Spleen (tissue), 11 donors: ENCODE measurements around the gene PRPH2. TPM values are rescaled to one million over a fixed set of nuclear protein-coding genes. Genes with fewer than 3 reads are reported as not detected.
A peak's percentile ranks its signal among the peaks of the same experiment; 100 is the strongest.

Experiments used
- DNase-seq: peaks from one replicate; pipeline ENCODE4 v3.0.0-alpha.2; 2020
- H3K27ac ChIP-seq, 8 donors: fragments of 200-600 bp; sonication (generic) in 7 of 8; 1 replicate in 4 of 8; 2 replicates in 4 of 8; pipeline versions ENCODE4 v1.5.0 to v1.8.0; 2016 to 2021; ENCODE audit warnings: inconsistent platforms in 4 of 8, mild to moderate bottlenecking in 4 of 8, moderate library complexity in 1 of 8
- H3K27me3 ChIP-seq, 7 donors: fragments of 200-600 bp; sonication (generic) in 6 of 7; replicated peaks in 1 of 7; 1 replicate in 4 of 7; 2 replicates in 3 of 7; pipeline versions ENCODE4 v1.5.0 to v1.8.0; 2016 to 2021; ENCODE audit warnings: inconsistent platforms in 3 of 7, mild to moderate bottlenecking in 1 of 7
- H3K36me3 ChIP-seq, 6 donors: fragments of 200-600 bp; sonication (generic) in 5 of 6; 1 replicate in 4 of 6; 2 replicates in 2 of 6; pipeline versions ENCODE4 v1.5.0 to v1.8.0; 2016 to 2021; ENCODE audit warnings: inconsistent platforms in 2 of 6
- H3K4me1 ChIP-seq, 6 donors: fragments of 200-600 bp; sonication (generic) in 5 of 6; 1 replicate in 3 of 6; 2 replicates in 3 of 6; pipeline versions ENCODE4 v1.5.0 to v1.8.0; 2016 to 2021; ENCODE audit warnings: inconsistent platforms in 3 of 6
- H3K4me3 ChIP-seq, 8 donors: fragments of 200-600 bp; sonication (generic) in 7 of 8; 1 replicate in 4 of 8; 2 replicates in 4 of 8; pipeline versions ENCODE4 v1.5.0 to v1.8.0; 2016 to 2021; ENCODE audit warnings: inconsistent platforms in 4 of 8, mild to moderate bottlenecking in 4 of 8, moderate library complexity in 2 of 8
- H3K9me3 ChIP-seq, 8 donors: fragments of 200-600 bp; sonication (generic) in 7 of 8; 1 replicate in 4 of 8; 2 replicates in 4 of 8; pipeline versions ENCODE4 v1.5.0 to v1.8.0; 2016 to 2021; ENCODE audit warnings: inconsistent platforms in 4 of 8
- CTCF ChIP-seq, 11 experiments: fragments of 200-600 bp in 7 of 11; fragments of 450-650 bp in 4 of 11; sonication (generic) in 4 of 11; IDR thresholded peaks in 8 of 11; conservative IDR thresholded peaks in 3 of 11; 1 replicate in 7 of 11; 2 replicates in 4 of 11; pipeline versions ENCODE4 v1.4.0 to v1.8.0; 2016 to 2021; ENCODE audit warnings: antibody characterized with exemption in 11 of 11, inconsistent platforms in 4 of 11, mild to moderate bottlenecking in 1 of 11
- POLR2A ChIP-seq, 3 donors: fragments of 450-650 bp; IDR thresholded peaks; one replicate each; pipeline ENCODE4 v1.5.1; 2017; ENCODE audit warnings: antibody characterized with exemption in 3 of 3, mild to moderate bottlenecking in 1 of 3
- POLR2AphosphoS5 ChIP-seq, 3 donors: sonication (generic); formaldehyde crosslinking; IDR thresholded peaks; one replicate each; pipeline ENCODE4 v1.5.1; 2017; ENCODE audit warnings: antibody characterized with exemption in 3 of 3
- WGBS, 5 donors: extraction: QIAGEN DNeasy Blood & Tissue Kit in 3 of 5; methylation state at CpG; one replicate each; pipeline versions ENCODE4 v1.1.5 to v1.1.7; 2013 to 2018; 5-methylcytosine and 5-hydroxymethylcytosine counted together
- intact Hi-C: fragments of 100-400 bp; cut with DNase I; formaldehyde crosslinking; loops from one replicate; pipeline ENCODE4 v1.15.0; 2023; ENCODE audit warnings: low total_unique reads
- polyA plus RNA-seq, 3 donors: library from polyadenylated mRNA; stranded (reverse); fragments of 200-250 nt; gene quantifications; one replicate each; pipeline ENCODE4 v1.2.1, GENCODE V29; 2013
- total RNA-seq, 7 donors: library from RNA; depleted of rRNA in 3 of 7; stranded (reverse); fragments of >200 nt in 3 of 7; fragmentation: NEBNext Ultra II Directional in 4 of 7; extraction: Animal tissue kit (Norgen Biotek cat#: 25700) in 4 of 7; gene quantifications; one replicate each; pipeline versions ENCODE4 v1.1.0 to v1.2.1, GENCODE V29; 2016 to 2021
- donor health status: healthy with polysubstance abuse.
- donor health status: DM: no; HTN: no; CAD: no; lungs with moderate emphysema.
- donor health status: DM: no; HTN: no; CAD: no.
- donor health status: Bipolar disorder and iron deficiency.
- donor health status: healthy.
- donor health status: DM: no; HTN: no; CAD: no.
- donor health status: DM: yes; HTN: yes; CAD: no.

The PRPH2 gene
- total and polyA plus RNA-seq, 10 donors: 0.27 to 1.8 (median 0.73) TPM

- Histone ChIP-seq H3K4me1 (peaks cover 0 to 20% (median 15%) of the 10 kb centered on the region in 6 donors), H3K27ac (no peak overlapping the region), H3K9me3 (no peaks in the 10 kb centered on the region), H3K4me3 (no peak overlapping the region), H3K36me3 (no peaks in the 10 kb centered on the region), H3K27me3 (no peaks in the 10 kb centered on the region)
- 48 to 100% (median 83%) methylated on average over 2 to 3 of the region's 3 CpGs for WGBS, 5 donors
- no peak for TF ChIP-seq POLR2AphosphoS5 (IDR thresholded peaks at IDR 0.05)
- no peak for TF ChIP-seq POLR2A (IDR thresholded peaks at IDR 0.05)
- TF ChIP-seq CTCF (IDR thresholded peaks at IDR 0.05 in 8 of 11, conservative IDR thresholded peaks at IDR 0.05 in 3 of 11): no peak
- no peak for DNase-seq
- intact Hi-C loops: loop anchor here (5.0 kb wide), 1 partner anchor 67 kb away; no protein-coding TSS in a partner anchor
Observed at GRCh38 chr6:42729731-42730130, 7.3 kb upstream of the PRPH2 start.

GRCh38 chr6:42727627-42728026, 5.2 kb upstream of the PRPH2 start:
- WGBS, 5 donors: 77 to 90% (median 80%) methylated on average over 21 to 22 of the region's 22 CpGs
- no peaks in the 10 kb centered on the region for H3K27me3 ChIP-seq
- intact Hi-C loops: loop anchor here (5.0 kb wide), 1 partner anchor 65 kb away; no protein-coding TSS in a partner anchor
- no peaks in the 10 kb centered on the region for H3K9me3 ChIP-seq
- peak overlapping the region in 5 of 8 donors; percentile 44 to 71 (median 54) for H3K4me3 ChIP-seq
- no peak for DNase-seq
- H3K4me1 ChIP-seq: peaks cover 0 to 20% (median 15%) of the 10 kb centered on the region in 6 donors
- H3K36me3 ChIP-seq: no peaks in the 10 kb centered on the region
- TF ChIP-seq CTCF (IDR thresholded peaks at IDR 0.05 in 8 of 11, conservative IDR thresholded peaks at IDR 0.05 in 3 of 11): no peak
- TF ChIP-seq POLR2AphosphoS5 (IDR thresholded peaks at IDR 0.05): no peak
- no peak for TF ChIP-seq POLR2A (IDR thresholded peaks at IDR 0.05)
- H3K27ac ChIP-seq: peak overlapping the region; percentile 77 to 88 (median 83)

- no peak for TF ChIP-seq CTCF (IDR thresholded peaks at IDR 0.05 in 8 of 11, conservative IDR thresholded peaks at IDR 0.05 in 3 of 11)
- peak in 2 of 3 donors; percentile 35 to 66 for TF ChIP-seq POLR2AphosphoS5 (IDR thresholded peaks at IDR 0.05)
- TF ChIP-seq POLR2A (IDR thresholded peaks at IDR 0.05): no peak
Observed at GRCh38 chr6:42727087-42727611, 4.8 kb upstream of the PRPH2 start.

GRCh38 chr6:42726485-42727086, 4.2 kb upstream of the PRPH2 start:
- Histone ChIP-seq H3K27me3 (no peaks in the 10 kb centered on the region), H3K4me1 (peaks cover 0 to 20% (median 15%) of the 10 kb centered on the region in 6 donors), H3K4me3 (peak overlapping the region; percentile 2 to 71 (median 48)), H3K36me3 (no peaks in the 10 kb centered on the region), H3K9me3 (no peaks in the 10 kb centered on the region), H3K27ac (peak overlapping the region; percentile 77 to 88 (median 83))
- peak; percentile 87 for DNase-seq
- TF ChIP-seq POLR2AphosphoS5 (IDR thresholded peaks at IDR 0.05) (peak in 1 of 3 donors; percentile 74), POLR2A (IDR thresholded peaks at IDR 0.05) (no peak), CTCF (IDR thresholded peaks at IDR 0.05 in 8 of 11, conservative IDR thresholded peaks at IDR 0.05 in 3 of 11) (peak; percentile 81 to 98 (median 92))
- intact Hi-C loops: loop anchor here (5.0 kb wide), 1 partner anchor 64 kb away; no protein-coding TSS in a partner anchor
- whole genome bisulfite sequencing, 5 donors: 0 to 2% (median 2%) methylated on average over 14 of the region's 14 CpGs

More at GRCh38 chr6:42727087-42727611, 4.8 kb upstream of the PRPH2 start:
- peak; percentile 80 for DNase-seq
- intact Hi-C loops: loop anchor here (5.0 kb wide), 1 partner anchor 65 kb away; no protein-coding TSS in a partner anchor
- Histone ChIP-seq H3K36me3 (no peaks in the 10 kb centered on the region), H3K9me3 (no peaks in the 10 kb centered on the region), H3K27ac (peak overlapping the region; percentile 77 to 88 (median 83)), H3K27me3 (no peaks in the 10 kb centered on the region), H3K4me1 (peaks cover 0 to 20% (median 15%) of the 10 kb centered on the region in 6 donors), H3K4me3 (peak overlapping the region; percentile 2 to 71 (median 48))
- 23 to 41% (median 28%) methylated on average over 21 to 52 of the region's 52 CpGs for WGBS, 5 donors
